ENCODE measurements around the gene SPON2.

Gene SPON2

DNA sequence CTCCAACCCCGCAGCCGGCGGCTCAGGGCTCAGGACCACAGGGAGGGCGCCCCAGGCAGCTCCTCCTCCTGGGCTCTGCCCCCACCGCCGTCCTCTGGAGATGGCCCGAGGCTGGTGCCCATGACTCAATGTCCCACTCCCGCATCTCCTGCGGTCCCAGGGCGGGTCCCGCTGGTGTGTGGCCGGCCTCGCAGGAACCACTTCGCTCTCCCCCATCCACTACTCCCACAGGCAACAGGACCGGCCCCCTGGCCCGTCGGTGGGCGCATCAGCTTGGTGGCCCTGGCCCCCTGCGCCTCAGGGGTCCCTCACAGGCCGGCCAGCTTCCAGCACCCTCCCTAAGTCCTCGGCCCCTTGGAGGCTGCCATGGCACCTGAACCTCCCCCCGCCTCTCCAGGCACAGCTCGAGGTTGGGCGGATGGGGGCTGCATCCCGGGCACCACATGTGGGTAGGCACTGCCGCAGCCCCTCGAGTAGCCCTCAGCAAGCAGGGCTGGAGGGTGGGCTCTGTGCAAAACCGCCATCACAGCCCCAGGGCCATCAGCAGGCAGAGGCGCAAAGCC lies 22.8 kb upstream of the SPON2 start:
- DNase-seq (ENCODE audit: low spot score): peak; percentile 49

DNA sequence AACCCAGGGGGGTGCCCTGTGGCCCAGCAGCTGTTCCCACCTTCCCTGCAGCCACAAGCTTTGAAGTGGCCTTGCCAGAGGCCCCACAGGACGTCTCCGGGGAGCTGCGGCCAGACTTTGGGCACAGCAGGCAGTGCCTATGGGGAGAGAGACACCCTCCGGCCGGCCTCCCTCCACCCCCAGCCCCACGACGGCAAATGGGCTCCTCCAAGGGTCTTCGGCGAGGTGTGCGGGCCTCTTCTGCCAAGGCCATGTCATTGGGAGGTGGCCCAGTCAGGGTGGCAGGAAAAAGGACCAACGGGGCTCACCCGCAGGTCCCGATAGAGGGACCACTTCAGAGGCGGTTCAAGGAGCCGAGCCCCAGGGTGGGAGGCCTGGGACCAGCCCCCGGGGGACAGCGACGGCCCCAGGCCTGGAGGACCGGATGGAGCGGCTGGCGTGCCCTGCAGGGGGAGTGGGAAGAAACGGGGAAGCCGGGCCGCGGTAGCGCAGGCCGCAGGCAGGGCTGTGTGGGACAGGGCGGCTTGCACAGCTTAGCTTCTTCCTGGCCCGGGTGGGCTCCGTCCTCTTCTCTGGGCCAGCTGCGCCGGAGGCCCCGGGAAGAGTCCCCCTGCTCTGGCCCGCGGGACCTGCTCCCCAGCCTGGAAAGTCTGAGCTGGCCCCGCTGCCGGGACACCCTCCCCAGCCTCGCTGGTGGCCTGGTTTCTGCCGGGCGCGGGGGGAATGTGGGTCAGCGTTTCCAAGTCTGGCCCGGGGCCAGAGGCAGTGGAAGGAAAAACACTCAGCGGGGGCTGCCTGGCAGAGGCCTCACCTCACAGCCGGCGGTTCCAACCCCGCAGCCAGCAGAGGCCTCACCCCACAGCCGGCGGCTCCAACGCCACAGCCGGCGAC lies 21.9 kb upstream of the SPON2 start:
- DNase-seq (ENCODE audit: low spot score): peak; percentile 71

DNA sequence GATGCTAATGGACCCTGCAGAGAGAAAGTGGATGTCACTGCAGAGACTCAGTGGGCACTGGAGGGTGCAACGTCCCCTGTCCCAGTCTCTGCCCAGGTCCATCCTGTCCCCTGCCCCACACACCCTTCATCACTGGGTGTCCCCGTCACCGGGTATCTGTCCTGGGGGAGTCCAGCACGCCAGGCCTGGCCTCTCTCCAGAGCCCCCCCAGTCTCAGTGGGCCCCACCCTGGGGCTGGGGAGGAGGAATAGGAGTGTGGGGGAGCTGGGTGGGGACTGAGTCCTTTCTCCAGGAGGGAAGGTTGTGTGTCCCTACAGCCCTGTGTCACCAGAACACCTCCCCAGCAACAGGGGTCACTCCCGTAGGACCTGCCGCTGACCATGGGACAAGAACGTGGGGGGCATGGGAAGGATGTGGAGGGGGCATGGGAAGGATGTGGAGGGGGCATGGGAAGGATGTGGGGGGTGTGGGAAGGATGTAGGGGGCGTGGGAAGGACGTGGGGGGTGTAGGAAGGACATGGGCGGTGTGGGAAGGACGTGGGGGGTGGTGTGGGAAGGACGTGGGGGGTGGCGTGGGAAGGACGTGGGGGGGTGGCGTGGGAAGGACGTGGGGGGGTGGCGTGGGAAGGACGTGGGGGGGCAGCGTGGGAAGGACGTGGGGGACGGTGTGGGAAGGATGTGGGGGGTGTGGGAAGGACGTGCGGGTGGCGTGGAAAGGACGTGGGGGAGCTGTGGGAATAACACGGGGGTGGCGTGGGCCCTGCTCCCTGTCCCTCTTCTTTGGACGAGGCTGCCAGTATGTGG lies 21.0 kb upstream of the SPON2 start:
- DNase-seq (ENCODE audit: low spot score): no peak

DNA sequence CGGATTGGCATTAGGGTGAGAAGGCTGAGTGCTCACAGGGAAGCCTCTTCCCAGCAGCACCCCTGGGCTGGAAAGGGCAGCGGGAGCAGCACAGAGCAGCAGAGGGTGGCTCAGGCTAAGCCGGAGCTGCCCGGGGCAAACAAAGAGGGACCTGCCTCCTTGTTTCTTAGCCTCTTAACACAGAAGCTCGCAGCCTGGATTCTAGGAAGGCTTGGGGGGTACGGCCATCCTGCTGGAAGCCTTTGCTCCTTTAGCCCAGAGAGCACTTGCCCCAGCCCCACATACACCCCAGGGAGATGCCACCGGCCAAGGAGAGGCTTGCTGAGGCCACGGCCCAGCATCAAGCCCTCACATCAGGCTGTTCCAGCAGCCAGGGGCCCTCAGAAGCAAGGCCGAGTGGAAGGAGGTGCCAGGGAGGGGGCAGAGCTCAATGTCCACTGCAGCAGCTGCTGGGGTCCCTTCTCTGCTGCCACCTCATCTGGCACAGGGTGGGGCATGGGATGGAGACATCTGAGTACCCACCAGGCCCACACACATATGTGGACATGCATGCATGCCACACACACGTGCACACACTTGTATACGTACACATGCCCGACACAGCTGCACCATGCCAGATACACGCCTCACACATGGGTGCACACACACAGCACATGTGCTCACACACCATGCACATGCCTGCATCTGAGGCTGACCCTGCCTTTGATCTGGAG lies 20.3 kb upstream of the SPON2 start:
- DNase-seq (ENCODE audit: low spot score): no peak

DNA sequence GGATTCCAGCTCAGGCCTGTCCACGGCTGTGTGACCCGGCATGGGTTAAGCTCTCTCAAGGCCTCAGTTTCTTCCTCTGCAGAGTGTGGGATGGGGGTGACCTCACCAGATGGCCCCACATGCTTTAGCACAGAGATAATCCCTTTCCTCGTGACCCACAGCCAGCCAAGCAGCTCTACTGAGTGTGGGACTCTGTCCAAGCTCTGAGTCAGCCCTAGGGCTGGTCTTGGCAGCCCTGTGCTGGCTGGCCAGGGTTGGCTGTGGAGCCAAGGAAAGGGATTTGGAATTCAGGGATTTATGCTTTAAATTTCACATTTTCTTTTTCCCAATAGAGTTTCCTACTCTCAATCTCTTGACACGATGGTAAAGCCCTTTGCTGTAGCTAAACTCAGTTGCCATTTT lies 19.7 kb upstream of the SPON2 start:
- DNase-seq (ENCODE audit: low spot score): peak; percentile 95

DNA sequence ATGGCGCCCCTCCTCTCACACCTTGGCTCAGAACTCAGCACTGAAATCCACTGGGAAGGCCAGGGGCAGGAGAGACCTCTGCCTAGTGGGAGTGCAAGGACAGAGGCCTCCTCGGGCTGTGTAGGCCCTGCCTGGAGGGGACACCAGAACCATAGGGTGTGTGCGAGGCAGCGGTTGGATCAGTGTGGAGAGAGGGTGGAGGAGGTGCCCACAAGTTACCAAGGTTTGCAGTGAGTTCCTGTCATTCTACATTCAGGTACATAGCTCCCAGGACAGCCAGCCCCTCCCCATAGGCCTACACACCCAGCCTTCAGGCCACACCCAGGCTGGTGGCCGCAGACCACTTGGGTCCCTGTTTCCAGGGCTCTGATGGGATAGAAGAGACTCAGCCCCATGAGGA lies 19.2 kb upstream of the SPON2 start:
- no peak for DNase-seq (ENCODE audit: low spot score)

DNA sequence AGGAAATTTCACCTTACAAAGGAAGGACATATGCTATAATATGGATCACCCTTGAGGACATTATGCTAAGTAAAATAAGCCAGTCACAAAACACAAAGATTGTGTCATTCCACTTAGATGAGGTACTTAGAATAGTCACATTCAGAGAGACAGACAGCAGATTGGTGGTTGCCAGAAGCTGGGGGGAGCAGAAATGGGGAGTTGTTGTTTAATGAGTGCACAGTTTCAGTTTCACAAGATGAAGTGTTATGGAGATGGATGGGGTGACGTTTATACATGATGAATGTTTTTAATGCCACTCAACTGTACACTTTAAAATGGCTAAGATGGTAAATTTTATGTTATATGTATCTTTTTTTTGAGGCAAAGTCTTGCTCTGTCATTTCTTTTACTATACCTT lies 14.8 kb upstream of the SPON2 start:
- no peak for DNase-seq (ENCODE audit: low spot score)

DNA sequence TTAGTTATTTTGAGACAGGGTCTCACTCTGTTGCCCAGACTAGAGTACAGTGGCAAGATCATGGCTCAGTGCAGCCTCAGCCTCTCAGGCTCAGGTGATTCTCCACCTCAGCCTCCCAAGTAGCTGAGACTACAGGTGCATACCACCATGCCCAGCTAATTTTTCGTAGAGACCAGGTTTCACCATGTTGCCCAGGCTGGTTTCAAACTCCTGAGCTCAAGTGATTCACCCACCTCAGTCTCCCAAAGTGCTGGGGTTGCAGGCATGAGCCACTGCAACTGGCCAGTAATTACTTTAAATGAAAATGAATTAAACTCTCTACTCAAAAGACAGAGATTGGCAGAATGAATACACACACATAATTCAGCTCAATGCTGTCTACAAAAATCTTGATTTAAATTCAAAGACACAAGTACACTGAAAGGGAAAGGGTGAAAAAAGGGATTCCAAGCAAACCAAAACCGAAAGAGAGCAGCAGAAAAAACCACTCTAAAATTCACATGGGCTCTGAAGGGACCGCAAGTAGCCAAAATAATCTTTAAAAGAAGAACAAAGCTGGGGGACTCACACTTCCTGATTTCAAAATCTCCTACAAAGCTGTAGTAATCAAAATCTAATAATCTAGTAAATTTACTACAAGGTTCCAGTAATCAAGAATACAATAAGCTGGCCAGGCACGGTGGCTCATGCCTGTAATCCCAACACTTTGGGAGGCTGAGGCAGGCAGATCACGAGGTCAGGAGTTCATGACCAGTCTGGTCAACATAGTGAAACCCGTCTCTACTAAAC lies 11.8 kb upstream of the SPON2 start:
- DNase-seq (ENCODE audit: low spot score): peak; percentile 30

DNA sequence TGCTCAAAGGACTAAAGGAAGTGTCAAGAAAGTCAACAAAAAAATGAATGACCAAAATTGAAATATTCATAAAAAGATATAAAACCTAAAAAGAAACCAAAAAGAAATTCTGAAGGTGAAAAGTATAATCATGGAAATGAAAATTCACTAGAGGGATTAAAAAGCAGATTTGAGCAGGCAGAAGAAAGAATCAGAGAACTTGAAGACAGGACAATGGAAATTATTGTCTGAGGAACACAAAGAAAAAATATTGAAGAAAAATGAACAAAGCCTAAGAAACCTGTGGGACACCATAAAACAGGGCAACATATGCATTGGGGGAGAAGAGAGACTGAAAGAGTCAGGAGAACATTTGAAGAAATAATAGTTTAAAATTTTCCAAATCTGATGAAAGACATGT lies 9.9 kb upstream of the SPON2 start:
- DNase-seq (ENCODE audit: low spot score): no peak

DNA sequence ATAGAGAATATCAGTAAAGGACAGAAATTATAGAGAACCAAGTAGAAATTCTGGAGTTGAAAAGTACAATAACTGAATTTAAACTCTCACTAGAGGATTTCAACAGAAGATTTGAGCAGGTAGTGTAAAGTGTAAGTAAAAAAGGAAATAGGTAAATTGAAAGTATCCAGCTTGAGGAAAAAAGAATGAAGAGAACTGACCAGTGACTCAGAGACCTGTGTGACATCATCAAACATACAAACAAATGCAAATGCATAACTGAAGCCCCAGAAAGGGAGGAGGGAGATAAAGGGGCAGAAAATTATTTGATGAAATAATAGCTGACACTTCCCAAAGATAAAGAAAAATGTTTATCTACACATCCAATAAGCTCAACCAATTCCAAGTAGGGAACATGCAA lies 8.3 kb upstream of the SPON2 start:
- no peak for DNase-seq (ENCODE audit: low spot score)

DNA sequence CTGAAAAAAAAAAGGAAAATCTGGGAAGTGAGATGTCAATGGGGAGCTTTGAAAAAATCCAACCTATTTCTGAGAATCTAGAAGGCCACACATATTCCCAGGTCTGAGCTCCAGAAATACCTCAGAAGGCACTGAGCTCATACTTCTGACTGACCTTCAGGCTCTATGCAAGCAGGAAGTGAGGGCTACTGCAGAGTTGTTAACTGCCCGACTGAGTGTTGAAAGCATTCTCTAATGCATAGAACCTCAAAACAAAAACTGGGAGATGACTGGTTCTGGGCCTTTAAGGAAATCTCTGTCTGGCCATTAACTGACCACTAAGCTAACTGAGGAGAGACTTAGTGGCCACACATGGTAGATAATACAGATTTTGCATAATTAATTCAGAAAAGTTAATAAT lies 7.6 kb upstream of the SPON2 start:
- no peak for DNase-seq (ENCODE audit: low spot score)

DNA sequence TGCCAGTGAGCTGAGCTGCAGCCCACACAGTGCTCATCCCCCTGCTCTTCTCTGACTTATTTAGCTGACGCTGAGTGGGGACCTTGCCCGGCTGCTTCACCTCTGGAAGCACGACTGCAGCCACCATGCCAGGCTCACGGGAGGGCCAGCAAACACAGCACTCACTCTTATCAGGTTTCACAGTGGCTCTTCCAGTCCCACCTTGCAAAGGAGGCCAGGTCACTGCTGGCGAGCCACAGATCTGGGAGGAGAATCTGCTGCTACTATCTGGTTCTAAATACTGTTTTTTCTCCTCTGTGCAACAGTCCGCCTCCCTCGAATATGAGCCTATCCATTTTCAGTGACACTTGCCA lies 6.7 kb upstream of the SPON2 start:
- no peak for DNase-seq (ENCODE audit: low spot score)

DNA sequence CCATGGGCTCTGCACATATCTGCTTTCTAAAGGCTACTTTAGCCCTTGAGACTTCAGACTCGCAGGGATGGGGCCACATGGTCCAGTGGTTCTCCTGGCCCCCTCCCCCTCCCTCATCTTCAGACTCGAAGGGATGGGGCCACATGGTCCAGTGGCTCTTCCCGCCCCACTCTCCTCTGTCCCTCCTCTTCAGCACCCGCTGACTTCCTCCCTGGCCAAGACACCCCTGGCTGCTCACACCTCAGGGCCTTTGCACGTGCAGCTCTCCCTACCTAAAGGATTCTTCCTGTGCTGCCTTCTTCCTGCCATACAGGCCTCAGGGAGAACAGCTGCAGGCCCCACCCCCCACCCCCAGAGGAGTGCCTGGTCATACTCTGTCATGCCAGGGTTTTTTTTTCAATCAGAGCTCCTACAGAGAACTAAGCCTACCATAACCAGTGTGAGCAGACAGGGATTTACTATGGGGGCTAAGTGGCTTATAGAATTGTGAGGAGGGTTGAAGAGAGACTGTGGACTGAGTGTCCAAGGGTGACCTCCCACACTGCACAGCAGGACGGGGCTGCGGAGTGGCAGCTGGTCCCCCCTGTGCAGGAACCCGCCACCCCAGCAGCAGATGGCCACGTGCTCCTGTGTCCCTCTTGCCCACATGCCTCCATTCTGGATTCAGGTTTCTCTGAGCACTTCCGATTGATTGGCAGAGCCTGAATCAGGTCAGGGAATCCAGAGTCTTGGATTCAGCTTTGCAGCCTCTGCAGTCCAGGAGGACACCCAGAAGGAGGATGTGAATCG lies 6.1 kb upstream of the SPON2 start:
- DNase-seq (ENCODE audit: low spot score): no peak

DNA sequence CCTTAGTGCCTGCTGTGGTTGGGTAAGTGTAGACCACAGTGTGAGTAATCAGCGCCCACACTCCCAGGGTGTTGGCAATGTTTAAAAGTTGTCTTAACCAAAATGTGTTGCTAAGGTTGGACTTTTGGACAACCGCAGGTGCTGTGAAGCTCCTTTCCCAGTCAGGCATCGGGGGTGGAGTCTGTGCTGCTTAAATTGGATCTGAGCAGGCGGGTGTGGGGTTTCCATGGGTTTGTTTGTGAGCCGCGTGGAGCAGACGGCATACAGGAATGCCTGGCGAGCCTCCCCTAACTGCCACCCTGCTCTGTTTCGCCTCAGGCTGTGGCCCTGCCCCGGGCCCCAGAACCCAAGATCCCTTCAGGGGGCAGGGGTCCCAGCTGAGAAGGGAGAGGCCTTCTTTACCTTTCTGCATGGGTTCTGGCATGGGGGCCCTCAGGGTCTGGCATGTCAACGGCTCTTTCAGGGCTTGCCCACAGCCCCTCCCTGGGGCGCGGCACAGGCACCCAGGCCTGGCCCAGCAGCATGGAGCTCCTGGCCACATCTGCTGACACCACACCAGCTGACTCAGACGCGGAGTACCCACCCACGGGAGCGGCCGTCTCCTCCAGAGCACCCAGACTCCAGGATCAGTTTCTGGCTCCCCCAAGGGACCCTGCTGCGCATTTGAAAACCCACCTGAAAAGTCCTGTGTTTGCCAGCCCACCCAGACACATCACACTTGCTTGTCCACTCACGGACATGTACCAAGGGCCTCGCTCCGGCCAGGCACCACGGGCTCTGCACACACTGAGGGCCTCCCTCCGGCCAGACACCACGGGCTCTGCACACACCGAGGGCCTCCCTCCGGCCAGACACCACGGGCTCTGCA lies 5.1 kb upstream of the SPON2 start:
- DNase-seq (ENCODE audit: low spot score): no peak

DNA sequence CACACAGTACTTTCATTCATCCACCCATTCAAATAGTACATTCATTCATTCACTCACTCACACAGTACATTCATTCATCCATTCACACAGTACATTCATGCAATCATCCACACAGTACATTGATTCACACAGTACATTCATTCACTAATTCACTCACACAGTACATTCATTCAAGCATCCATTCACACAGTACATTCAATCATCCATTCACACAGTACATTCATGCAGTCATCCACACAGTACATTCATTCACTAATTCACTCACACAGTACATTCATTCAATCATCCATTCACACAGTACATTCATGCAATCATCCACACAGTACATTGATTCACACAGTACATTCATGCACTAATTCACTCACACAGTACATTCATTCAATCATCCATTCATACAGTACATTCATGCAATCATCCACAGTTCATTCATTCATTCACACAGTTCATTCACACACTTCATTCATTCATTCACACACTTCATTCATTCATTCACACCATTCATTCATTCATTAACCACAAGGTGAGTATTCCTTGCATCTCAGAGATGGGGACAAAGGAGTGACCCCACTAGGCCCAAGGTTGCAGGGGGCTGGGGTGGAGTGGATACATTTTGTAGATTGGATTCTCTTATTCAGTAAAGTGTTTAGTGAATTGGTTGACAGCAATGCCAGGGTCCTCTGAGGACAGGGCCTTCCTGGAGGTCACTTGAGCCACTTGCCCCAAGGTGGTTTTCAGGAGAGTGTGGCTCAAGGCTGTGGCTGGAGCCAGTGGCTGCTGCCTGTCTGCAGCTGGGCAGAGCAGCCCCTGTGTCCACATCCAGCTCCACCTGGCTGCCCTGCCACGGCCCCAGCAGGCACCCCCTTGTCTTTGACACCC lies 4.3 kb upstream of the SPON2 start:
- DNase-seq (ENCODE audit: low spot score): no peak

DNA sequence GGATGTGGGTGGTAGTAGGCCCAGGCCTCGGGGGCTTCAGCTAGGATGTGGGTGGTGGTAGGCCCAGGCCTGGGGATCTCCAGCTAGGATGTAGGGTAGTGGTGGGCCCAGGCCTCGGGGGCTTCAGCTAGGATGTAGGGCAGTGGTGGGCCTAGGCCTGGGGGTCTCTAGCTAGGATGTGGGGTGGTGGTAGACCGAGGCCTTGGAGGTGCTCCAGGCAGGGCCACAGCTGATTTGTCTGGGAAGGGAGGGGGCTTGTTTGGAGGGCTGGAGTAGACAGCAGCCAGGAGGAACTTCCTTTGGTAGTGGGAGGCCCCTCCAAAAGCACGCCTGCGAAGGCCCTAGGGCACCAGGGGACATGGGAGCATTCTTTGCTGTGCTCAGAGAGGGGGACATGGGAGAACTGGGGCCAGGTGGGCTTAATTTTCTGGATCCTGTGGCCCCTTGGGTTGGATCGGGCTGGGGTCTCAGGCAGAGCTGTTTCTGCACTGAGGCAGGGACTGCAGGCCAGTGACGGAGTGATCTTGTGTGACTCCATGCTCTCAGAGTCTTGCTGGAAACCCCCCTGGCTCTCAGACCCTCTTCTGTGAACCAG lies 3.3 kb upstream of the SPON2 start:
- DNase-seq (ENCODE audit: low spot score): no peak

DNA sequence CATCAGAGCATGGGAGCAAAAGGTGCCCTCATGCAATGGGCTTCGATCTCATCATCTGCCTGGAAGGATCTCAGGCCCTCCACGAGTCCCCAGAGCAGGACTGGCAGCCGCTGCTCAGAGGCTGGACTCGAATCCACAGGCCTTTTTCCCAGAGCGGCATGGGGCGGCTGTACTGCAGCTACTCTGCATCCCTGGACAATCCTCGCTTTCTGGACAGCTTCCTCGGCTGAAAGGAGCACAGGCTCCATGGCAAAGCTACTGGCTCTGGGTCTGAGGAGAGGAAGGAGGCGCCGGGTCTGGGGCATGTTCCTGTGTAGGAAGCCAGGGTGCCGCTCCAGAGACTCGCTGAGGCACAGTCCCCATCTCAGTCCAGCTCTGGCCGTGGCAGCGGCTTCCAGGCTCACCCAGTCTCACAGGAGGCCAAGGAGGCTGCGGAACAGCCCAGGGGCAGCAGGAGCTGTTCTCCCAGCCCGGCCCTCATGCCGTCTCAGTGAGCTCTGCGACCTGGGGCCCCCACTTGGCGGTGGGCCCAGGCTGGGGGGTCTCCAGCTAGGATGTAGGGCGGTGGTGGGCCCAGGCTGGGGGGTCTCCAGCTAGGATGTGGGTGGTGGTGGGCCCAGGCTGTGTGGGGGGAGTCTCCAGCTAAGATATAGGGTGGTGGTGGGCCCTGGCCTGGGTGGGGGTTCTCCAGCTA lies 2.7 kb upstream of the SPON2 start:
- no peak for DNase-seq (ENCODE audit: low spot score)
